HG03469 (cell line): ENCODE results near the gene WNT3A.

Source experiments
- ATAC-seq: cut with Tn5 transposase; IDR thresholded peaks from one replicate; pipeline ENCODE4 v1.9.1; 2021; ENCODE audit warnings: mild to moderate bottlenecking, moderate library complexity, moderate number of reproducible peaks; ENCODE audit not compliant: unreplicated experiment

WNT3A gene

GRCh38 chr1:228046421-228047182 lies 39.8 kb downstream of the WNT3A start:
- ATAC-seq, result no peak

GRCh38 chr1:228047183-228047466 lies 40.3 kb downstream of the WNT3A start:
- ATAC-seq, result no peak

- ATAC-seq, result no peak
These were observed 41.3 kb downstream of the WNT3A start for GRCh38 chr1:228048120-228048519.

- no peak for ATAC-seq
These were observed 42.0 kb downstream of the WNT3A start for GRCh38 chr1:228048659-228049298.

- ATAC-seq, result no peak
These were observed 43.9 kb downstream of the WNT3A start for GRCh38 chr1:228050571-228051231.

- no peak for ATAC-seq
These were observed 51.6 kb downstream of the WNT3A start for GRCh38 chr1:228058172-228058948.

GRCh38 chr1:228058949-228059633 lies 52.3 kb downstream of the WNT3A start:
- ATAC-seq, result no peak

- ATAC-seq, result no peak
These were observed 53.0 kb downstream of the WNT3A start for GRCh38 chr1:228059634-228060457.

- ATAC-seq, result no peak
These were observed 53.8 kb downstream of the WNT3A start for GRCh38 chr1:228060458-228061190.

- ATAC-seq, result no peak
These were observed 54.8 kb downstream of the WNT3A start for GRCh38 chr1:228061411-228062084.

GRCh38 chr1:228062085-228062791 lies 55.4 kb downstream of the WNT3A start:
- no peak for ATAC-seq

GRCh38 chr1:228062812-228063211 lies 56.0 kb downstream of the WNT3A start:
- ATAC-seq, result no peak

- ATAC-seq, result no peak
These were observed 56.7 kb downstream of the WNT3A start for GRCh38 chr1:228063251-228064191.

- no peak for ATAC-seq
These were observed 57.5 kb downstream of the WNT3A start for GRCh38 chr1:228064296-228064695.

- ATAC-seq, result no peak
These were observed 58.1 kb downstream of the WNT3A start for GRCh38 chr1:228064741-228065542.
